ENCODE results near the gene CEP192. TPM values are rescaled to one million over a fixed set of nuclear protein-coding genes. Genes with fewer than 3 reads are reported as not detected.
A peak's percentile ranks its signal among the peaks of the same experiment; 100 is the strongest.

CEP192 gene, protein sequence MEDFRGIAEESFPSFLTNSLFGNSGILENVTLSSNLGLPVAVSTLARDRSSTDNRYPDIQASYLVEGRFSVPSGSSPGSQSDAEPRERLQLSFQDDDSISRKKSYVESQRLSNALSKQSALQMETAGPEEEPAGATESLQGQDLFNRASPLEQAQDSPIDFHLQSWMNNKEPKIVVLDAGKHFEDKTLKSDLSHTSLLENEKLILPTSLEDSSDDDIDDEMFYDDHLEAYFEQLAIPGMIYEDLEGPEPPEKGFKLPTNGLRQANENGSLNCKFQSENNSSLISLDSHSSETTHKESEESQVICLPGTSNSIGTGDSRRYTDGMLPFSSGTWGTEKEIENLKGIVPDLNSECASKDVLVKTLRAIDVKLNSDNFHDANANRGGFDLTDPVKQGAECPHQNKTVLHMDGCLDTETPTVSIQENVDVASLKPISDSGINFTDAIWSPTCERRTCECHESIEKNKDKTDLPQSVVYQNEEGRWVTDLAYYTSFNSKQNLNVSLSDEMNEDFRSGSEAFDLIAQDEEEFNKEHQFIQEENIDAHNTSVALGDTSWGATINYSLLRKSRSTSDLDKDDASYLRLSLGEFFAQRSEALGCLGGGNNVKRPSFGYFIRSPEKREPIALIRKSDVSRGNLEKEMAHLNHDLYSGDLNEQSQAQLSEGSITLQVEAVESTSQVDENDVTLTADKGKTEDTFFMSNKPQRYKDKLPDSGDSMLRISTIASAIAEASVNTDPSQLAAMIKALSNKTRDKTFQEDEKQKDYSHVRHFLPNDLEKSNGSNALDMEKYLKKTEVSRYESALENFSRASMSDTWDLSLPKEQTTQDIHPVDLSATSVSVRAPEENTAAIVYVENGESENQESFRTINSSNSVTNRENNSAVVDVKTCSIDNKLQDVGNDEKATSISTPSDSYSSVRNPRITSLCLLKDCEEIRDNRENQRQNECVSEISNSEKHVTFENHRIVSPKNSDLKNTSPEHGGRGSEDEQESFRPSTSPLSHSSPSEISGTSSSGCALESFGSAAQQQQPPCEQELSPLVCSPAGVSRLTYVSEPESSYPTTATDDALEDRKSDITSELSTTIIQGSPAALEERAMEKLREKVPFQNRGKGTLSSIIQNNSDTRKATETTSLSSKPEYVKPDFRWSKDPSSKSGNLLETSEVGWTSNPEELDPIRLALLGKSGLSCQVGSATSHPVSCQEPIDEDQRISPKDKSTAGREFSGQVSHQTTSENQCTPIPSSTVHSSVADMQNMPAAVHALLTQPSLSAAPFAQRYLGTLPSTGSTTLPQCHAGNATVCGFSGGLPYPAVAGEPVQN (N-terminal part only)
- total RNA-seq, result 10 to 100 TPM; 35.2 to 36.6 TPM

DNA sequence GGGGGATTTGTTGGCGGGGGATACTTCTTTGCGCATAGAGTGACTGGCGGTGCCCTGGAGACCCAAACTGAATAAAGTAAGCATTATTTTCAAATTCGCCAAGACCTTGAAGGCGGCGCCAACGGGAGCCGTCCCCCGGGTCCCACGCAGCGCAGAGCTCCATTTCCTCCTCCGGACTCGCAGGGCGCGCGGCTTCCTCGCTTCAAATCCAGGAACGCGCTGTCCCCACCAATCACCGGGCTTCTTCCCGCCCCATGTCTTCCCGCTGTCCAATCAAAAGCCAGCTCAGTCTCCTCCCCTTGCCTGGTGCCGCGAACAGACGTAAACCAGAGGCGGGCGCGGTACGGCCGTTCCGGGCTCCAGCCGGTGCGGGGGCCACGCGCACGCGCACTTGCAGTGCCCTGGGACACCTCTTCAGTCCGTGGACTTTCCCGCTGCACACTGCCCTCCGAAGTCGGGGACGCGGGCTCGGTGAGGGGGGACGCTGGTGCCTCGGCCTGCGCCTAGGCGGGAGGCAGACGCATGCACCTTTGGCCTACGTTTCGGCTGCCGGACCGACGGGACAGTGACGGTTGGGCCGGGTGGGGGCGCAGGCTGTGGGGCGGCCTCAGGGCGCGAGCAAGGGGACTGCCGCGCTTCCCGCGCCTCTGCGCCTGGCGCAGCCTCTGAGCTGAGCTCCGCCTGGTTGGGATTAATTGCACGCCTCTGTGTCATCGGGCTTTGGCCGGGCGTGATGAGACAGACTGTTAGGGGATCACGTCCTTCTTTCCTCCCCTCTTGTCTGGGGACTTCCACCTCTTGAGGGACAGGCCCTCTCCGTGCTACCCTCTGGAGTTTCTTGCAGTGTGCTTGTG, at the start of gene CEP192:
TSS of gene CEP192 (plus strand) at position 396 of the 854 bp plus-strand sequence. CDS start 8,063 bp downstream, outside the sequence.
- H3K4me1 Mint-ChIP-seq (ENCODE audit: low read depth), result peaks cover 21% of the 10 kb centered on the region
- H3K27ac Mint-ChIP-seq, result peak within 1 kb of the TSS; percentile 99
- peak; percentile 89 for ATAC-seq (replicated peaks in 1 of 2)
- H3K27me3 Mint-ChIP-seq (ENCODE audit: low read depth), result no peaks in the 10 kb centered on the region
- H3K36me3 Mint-ChIP-seq (ENCODE audit: insufficient read depth in 2 of 2), result peaks cover 10 to 15% of the 10 kb centered on the region in 2 donors
- H3K4me3 Mint-ChIP-seq, result peak within 1 kb of the TSS; percentile 95 to 99
- DNase-seq, result peak; percentile 96 to 98
- no peaks in the 10 kb centered on the region for H3K9me3 Mint-ChIP-seq

DNA sequence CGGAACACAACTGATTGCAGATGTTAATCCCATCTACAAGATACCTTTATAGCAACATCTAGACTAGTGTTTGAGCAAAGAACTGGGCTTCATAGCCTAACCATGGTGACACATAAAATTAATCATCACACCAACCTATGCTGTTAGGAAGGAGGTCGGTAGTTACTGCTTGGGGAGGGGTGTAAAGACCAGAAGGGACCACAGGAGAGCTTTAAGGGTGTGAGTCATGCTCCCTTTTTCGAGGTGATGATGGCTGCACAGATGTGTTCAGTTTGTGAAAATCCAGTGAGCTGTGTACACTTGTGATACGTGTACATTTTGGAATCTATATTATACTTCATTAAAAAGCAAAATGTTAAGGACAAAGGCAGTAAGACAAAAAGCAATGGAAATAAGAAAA, 47.9 kb upstream of the CEP192 start:
- peaks cover 21% of the 10 kb centered on the region for H3K4me1 Mint-ChIP-seq (ENCODE audit: low read depth)
- H3K27ac Mint-ChIP-seq, result no peak overlapping the region
- H3K4me3 Mint-ChIP-seq, result no peak overlapping the region
- no peaks in the 10 kb centered on the region for H3K9me3 Mint-ChIP-seq
- DNase-seq, result peak in 1 of 2 donors; percentile 20
- no peak for ATAC-seq (replicated peaks in 1 of 2)
- H3K27me3 Mint-ChIP-seq (ENCODE audit: low read depth), result no peaks in the 10 kb centered on the region
- H3K36me3 Mint-ChIP-seq (ENCODE audit: insufficient read depth in 2 of 2), result peaks cover 0 to 1% of the 10 kb centered on the region in 2 donors

DNA sequence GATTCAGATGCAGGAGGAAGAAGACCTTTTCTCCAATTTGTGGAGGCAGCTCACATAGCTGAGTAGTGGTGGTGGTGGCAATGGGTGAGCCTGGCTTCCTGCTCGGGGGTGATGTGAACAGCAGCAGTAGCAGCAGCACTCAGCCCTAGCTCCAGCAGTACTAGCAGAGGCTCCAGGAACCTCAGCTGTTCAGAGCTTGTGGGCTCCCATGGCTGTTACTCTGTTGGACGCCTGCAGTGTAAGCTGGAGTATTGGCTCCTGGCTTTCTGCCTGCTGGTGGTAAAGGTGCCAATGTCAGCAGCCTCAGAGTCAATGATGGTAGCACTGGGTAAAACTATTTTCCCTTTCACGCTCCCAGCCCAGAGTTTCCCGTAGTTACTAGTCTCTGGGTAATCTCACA, 46.5 kb upstream of the CEP192 start:
- ATAC-seq (replicated peaks in 1 of 2) (no peak), DNase-seq (no peak)
- no peaks in the 10 kb centered on the region for H3K27me3 Mint-ChIP-seq (ENCODE audit: low read depth)
- peaks cover 4 to 7% of the 10 kb centered on the region in 2 donors for H3K36me3 Mint-ChIP-seq (ENCODE audit: insufficient read depth in 2 of 2)
- H3K27ac Mint-ChIP-seq, result no peak overlapping the region
- no peak overlapping the region for H3K4me3 Mint-ChIP-seq
- no peaks in the 10 kb centered on the region for H3K9me3 Mint-ChIP-seq
- peaks cover 30% of the 10 kb centered on the region for H3K4me1 Mint-ChIP-seq (ENCODE audit: low read depth)

DNA sequence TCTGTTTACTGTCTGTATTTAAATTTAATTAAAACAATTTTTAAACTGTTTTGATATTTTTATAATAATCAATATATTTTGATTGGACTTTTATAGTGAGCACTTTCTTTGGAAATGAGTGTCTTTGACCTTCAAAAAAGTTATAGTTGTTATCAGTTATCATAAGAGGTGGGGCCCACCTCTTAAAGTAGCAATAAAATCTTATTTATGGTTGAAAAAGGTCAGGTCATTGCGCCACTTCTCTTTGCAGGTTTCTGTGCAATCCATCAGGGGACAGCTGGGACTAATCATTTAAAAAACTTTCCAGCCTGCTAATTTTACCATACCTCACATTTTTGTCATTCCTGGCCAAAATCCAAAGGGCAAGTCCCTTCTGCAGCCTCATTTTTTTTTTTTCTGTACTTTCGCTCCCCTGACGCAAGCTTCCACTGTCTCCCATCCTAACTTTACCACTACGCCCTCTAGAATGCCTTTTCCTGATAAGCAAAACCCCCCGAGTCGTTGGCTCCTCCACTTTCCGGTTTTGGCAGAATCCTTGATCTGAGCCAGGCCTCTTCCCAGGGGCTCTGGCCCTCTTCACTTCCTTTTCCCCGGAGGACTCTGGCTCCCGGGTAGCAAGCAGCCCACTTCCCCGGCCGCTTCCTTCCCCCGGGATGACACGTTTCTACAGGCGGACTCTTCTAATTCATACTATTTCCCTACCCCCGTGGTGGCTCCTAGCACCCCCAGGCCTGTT, 44.4 kb upstream of the CEP192 start:
- ATAC-seq (replicated peaks in 1 of 2), result no peak
- no peak for DNase-seq
- peaks cover 49% of the 10 kb centered on the region for H3K4me1 Mint-ChIP-seq (ENCODE audit: low read depth)

DNA sequence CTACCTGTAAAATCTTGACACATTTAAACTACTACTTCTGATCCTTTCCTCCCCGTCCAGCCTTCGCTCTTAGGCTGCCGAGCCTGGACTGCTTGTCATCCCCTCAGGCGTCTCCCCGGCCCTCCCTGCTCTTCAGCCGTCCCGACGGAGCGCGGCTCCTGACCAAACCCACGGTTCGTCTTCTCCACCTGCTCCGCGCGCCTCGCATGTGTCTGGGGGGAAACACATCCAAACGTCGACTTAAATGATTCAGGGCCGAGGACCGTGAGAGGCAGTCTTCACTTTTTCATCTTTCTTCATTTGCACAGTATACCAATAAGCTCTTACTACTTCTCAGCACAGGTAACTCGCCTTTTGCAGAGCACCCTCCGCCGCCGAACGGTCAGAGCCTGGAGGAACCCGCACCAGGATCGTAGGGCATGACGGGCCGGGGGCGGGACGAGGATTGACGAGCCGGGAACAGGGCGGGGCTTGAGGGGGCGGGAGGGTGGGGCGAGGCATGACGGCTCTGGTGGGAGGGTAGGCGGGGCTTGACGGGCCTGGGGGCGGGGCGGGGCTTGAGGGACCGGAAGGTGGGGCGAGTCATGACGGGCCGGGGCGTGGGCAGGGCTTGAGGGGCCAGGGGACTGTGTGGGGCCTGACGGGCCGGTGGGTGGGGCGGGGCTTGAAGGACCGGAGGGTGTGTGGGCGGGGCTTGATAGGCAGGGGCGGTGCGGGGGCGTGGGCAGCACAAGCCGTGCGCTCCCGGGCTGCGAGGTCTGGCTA, 43.7 kb upstream of the CEP192 start, which contains the start of gene SEH1L:
TSS of gene SEH1L (plus strand) at position 727 of the 765 bp plus-strand sequence. CDS start 111 bp downstream, outside the sequence.
- H3K4me3 Mint-ChIP-seq, result peak within 1 kb of the TSS; percentile 87 to 96
- no peaks in the 10 kb centered on the region for H3K9me3 Mint-ChIP-seq
- DNase-seq, result peak; percentile 99 to 100
- peak; percentile 85 to 86 for ATAC-seq (replicated peaks in 1 of 2)
- peaks cover 5 to 13% of the 10 kb centered on the region in 2 donors for H3K36me3 Mint-ChIP-seq (ENCODE audit: insufficient read depth in 2 of 2)
- peaks cover 53% of the 10 kb centered on the region for H3K4me1 Mint-ChIP-seq (ENCODE audit: low read depth)
- peak within 1 kb of the TSS; percentile 89 for H3K27ac Mint-ChIP-seq
- no peaks in the 10 kb centered on the region for H3K27me3 Mint-ChIP-seq (ENCODE audit: low read depth)

More for the DNA sequence above, 44.4 kb upstream of the CEP192 start:
- H3K4me3 Mint-ChIP-seq, result peak overlapping the region; percentile 87 to 96
- peaks cover 5 to 12% of the 10 kb centered on the region in 2 donors for H3K36me3 Mint-ChIP-seq (ENCODE audit: insufficient read depth in 2 of 2)
- no peaks in the 10 kb centered on the region for H3K27me3 Mint-ChIP-seq (ENCODE audit: low read depth)
- H3K9me3 Mint-ChIP-seq, result no peaks in the 10 kb centered on the region
- peak overlapping the region; percentile 89 for H3K27ac Mint-ChIP-seq

DNA sequence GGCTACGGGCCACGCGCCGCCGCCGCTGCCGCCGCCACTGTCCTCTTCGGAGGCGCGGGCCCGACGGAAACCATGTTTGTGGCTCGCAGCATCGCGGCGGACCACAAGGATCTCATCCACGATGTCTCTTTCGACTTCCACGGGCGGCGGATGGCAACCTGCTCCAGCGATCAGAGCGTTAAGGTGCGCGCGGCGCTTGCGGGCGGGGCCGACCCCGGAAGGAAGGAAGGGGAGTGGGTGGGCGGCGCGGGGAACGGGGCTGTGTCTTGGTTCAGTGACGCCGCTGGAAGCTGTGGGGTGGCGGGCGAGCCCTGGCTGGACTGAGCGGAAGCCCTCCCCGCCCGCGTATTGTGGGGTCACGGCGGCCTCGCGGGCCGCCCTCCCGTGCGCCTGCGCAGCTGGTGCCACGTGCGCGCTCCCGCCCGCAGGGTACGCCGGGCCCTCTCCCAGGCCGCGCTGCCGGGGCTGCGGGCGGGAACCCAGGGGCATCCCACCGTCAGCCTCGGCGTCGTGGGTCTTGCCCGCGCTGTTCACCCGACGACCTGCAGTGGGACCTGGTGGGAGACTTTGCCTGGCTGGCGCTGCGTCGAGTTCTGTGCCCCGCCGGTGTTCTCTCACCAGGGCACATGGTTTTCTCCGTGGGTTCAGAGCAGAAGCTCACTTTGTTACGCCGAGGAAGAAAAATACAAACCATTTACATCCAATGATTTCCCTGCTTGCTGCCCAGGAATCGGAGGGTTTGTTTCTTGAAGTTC, 42.9 kb upstream of the CEP192 start:
- Mint-ChIP-seq H3K27ac (peak overlapping the region; percentile 78), H3K27me3 (ENCODE audit: low read depth) (no peaks in the 10 kb centered on the region), H3K36me3 (ENCODE audit: insufficient read depth in 2 of 2) (peaks cover 7 to 17% of the 10 kb centered on the region in 2 donors), H3K4me1 (ENCODE audit: low read depth) (peaks cover 61% of the 10 kb centered on the region), H3K9me3 (no peaks in the 10 kb centered on the region), H3K4me3 (peak overlapping the region; percentile 87 to 90)
- ATAC-seq (replicated peaks in 1 of 2), result peak; percentile 86 to 87
- peak; percentile 97 to 98 for DNase-seq

DNA sequence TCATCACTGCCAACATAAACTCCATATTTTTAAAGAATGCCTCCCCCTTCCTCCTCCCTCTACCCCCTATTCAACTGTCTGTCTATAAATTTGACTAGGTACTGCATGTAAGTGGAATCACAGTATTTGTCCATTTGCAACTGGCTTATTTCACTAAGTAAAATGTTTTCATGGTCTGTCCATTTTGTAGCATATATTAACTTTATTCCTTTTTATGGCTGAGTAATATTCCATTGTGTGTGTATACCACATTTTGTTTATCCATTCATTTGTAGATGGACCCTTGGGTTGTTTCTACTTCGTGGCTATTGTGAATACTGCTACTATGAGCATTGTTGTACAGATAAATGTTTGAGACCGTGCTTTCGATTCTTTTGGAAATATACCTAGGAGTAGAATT, 32.7 kb upstream of the CEP192 start:
- Mint-ChIP-seq H3K4me3 (no peak overlapping the region), H3K4me1 (ENCODE audit: low read depth) (peaks cover 9% of the 10 kb centered on the region), H3K9me3 (no peaks in the 10 kb centered on the region), H3K36me3 (ENCODE audit: insufficient read depth in 2 of 2) (peaks cover 5 to 18% of the 10 kb centered on the region in 2 donors), H3K27ac (no peak overlapping the region), H3K27me3 (ENCODE audit: low read depth) (no peaks in the 10 kb centered on the region)
- no peak for DNase-seq
- ATAC-seq (replicated peaks in 1 of 2), result no peak

DNA sequence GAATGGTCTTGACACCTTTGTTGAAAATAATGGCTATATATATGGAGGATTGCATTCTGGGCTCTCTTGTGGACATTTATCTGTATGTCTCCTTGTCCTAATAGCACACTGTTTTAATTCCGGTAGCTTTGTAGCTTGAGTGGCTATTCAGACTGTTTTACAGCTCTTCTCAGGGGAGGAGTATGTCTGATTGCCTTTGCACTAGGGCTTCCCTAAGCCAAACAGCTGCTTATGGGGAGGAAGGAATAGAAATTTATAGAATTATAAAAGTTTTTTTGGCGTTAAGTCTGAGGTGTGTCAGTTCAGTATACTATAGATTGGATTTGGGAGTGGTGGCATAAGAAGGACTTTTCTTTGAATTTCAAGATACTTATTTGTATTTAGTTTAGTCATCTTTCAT, 30.8 kb upstream of the CEP192 start:
- no peak overlapping the region for H3K4me3 Mint-ChIP-seq
- ATAC-seq (replicated peaks in 1 of 2) (no peak), DNase-seq (no peak)
- no peaks in the 10 kb centered on the region for H3K27me3 Mint-ChIP-seq (ENCODE audit: low read depth)
- H3K36me3 Mint-ChIP-seq (ENCODE audit: insufficient read depth in 2 of 2), result peaks cover 5 to 29% of the 10 kb centered on the region in 2 donors
- H3K9me3 Mint-ChIP-seq, result no peaks in the 10 kb centered on the region
- no peak overlapping the region for H3K27ac Mint-ChIP-seq
- H3K4me1 Mint-ChIP-seq (ENCODE audit: low read depth), result peaks cover 9% of the 10 kb centered on the region

DNA sequence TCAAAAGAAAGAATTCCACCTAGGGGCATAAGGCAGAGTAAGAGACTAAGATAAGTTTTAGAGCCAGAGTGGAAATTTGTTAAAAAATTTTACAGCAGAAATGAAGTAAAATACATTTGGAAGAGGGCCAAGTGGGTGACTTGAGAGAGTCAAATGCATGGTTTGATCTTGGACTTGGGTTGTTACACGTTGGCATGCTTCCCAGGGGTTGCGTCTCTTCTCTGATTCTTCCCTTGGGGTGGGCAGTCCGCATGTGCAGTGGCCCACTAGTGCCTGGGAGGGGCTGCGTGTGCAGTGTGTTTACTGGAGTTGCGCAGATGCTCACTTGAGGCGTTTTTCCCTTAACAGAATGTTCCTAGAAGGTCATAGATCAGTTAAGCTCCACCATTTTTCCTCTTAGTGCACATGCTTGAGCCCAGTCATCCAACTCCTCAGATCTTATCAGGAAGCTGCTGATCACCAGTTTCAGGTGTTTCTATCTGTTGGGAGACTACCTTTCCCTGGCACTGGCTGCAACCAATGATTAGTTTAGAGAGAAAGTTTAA, 30.2 kb upstream of the CEP192 start:
- peaks cover 5 to 33% of the 10 kb centered on the region in 2 donors for H3K36me3 Mint-ChIP-seq (ENCODE audit: insufficient read depth in 2 of 2)

DNA sequence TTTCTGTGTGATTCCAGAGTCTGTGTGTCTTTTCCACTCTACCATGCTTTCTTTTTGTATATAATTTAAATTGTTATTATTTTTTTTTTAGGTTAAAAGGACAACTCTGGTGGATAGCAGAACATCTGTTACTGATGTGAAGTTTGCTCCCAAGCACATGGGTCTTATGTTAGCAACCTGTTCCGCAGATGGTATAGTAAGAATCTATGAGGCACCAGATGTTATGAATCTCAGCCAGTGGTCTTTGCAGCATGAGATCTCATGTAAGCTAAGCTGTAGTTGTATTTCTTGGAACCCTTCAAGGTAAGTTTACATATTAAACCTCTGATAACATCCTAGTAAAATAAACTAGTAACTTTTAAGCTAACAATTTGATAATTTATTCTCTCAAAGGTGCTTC, 28.1 kb upstream of the CEP192 start:
- no peaks in the 10 kb centered on the region for H3K9me3 Mint-ChIP-seq

More for the DNA sequence above, 30.2 kb upstream of the CEP192 start:
- Mint-ChIP-seq H3K27me3 (ENCODE audit: low read depth) (no peaks in the 10 kb centered on the region), H3K4me1 (ENCODE audit: low read depth) (peaks cover 9% of the 10 kb centered on the region), H3K4me3 (no peak overlapping the region), H3K9me3 (no peaks in the 10 kb centered on the region), H3K27ac (no peak overlapping the region)
- ATAC-seq (replicated peaks in 1 of 2) (no peak), DNase-seq (no peak)

More for the DNA sequence above, 28.1 kb upstream of the CEP192 start:
- ATAC-seq (replicated peaks in 1 of 2), result no peak
- no peak for DNase-seq
- Mint-ChIP-seq H3K4me1 (ENCODE audit: low read depth) (peaks cover 16% of the 10 kb centered on the region), H3K27ac (no peak overlapping the region), H3K36me3 (ENCODE audit: insufficient read depth in 2 of 2) (peaks cover 2 to 34% of the 10 kb centered on the region in 2 donors), H3K27me3 (ENCODE audit: low read depth) (no peaks in the 10 kb centered on the region), H3K4me3 (no peak overlapping the region)
